SJSA1 (cell line): ENCODE data around the gene NAV3. TPM values are rescaled to one million over a fixed set of nuclear protein-coding genes. Genes with fewer than 3 reads are reported as not detected.

Experiments
- DNase-seq, 2 experiments: peaks; one replicate each; pipeline ENCODE4 v3.0.0-alpha.2; 2015 to 2020; ENCODE audit warnings: low spot score in 2 of 2, low read depth in 1 of 2
- H3K27ac ChIP-seq: fragments of 250-450 bp; sonication (Bioruptor Pico); 2 replicates; pipeline ENCODE4 v1.5.1; 2020; ENCODE audit warnings: mild to moderate bottlenecking, moderate library complexity
- H3K27me3 ChIP-seq: fragments of 250-450 bp; sonication (Bioruptor Pico); replicated peaks from 2 replicates; pipeline ENCODE4 v1.5.1; 2020; ENCODE audit warnings: mild to moderate bottlenecking, moderate library complexity
- H3K36me3 ChIP-seq: fragments of 250-450 bp; sonication (Bioruptor Pico); 2 replicates; pipeline ENCODE4 v1.5.1; 2020; ENCODE audit warnings: mild to moderate bottlenecking
- H3K4me1 ChIP-seq: fragments of 250-450 bp; sonication (Bioruptor Pico); replicated peaks from 2 replicates; pipeline ENCODE4 v1.6.1; 2021; ENCODE audit warnings: mild to moderate bottlenecking
- H3K4me3 ChIP-seq: fragments of 250-450 bp; sonication (Bioruptor Pico); 2 replicates; pipeline ENCODE4 v1.5.1; 2020; ENCODE audit warnings: mild to moderate bottlenecking
- H3K9me3 ChIP-seq: fragments of 250-450 bp; sonication (Bioruptor Pico); replicated peaks from 2 replicates; pipeline ENCODE4 v1.5.1; 2020; ENCODE audit warnings: mild to moderate bottlenecking
- total RNA-seq: library from RNA; depleted of rRNA; stranded (reverse); fragments of >200 nt; shearing (Covaris generic); gene quantifications from 2 replicates; pipeline ENCODE4 v1.2.3, GENCODE V29; 2014

NAV3 gene
- total RNA-seq, 1 experiment from 2014 or later, result 58.0 TPM

- Histone ChIP-seq H3K36me3 (no peaks in the 10 kb centered on the region), H3K4me1 (no peaks in the 10 kb centered on the region; the same call in 1 of the 2 replicates), H3K27ac (no peak overlapping the region), H3K27me3 (peaks cover 7% of the 10 kb centered on the region; the same call in 1 of the 2 replicates), H3K4me3 (no peak overlapping the region), H3K9me3 (no peaks in the 10 kb centered on the region)
- no peak for DNase-seq
These were observed 13.4 kb upstream of the NAV3 start for GRCh38 chr12:77817276-77817675.

GRCh38 chr12:77818351-77818750 is 12.3 kb upstream of the NAV3 start:
- H3K9me3 ChIP-seq, result no peaks in the 10 kb centered on the region

GRCh38 chr12:77821699-77822203 is 8.9 kb upstream of the NAV3 start:
- no peak overlapping the region for H3K4me3 ChIP-seq
- DNase-seq, result no peak
- no peaks in the 10 kb centered on the region for H3K9me3 ChIP-seq
- no peak overlapping the region for H3K27ac ChIP-seq
- no peaks in the 10 kb centered on the region for H3K4me1 ChIP-seq
- H3K36me3 ChIP-seq, result no peaks in the 10 kb centered on the region
- peaks cover 7% of the 10 kb centered on the region; the same call in 1 of the 2 replicates for H3K27me3 ChIP-seq

More at GRCh38 chr12:77818351-77818750, 12.3 kb upstream of the NAV3 start:
- Histone ChIP-seq H3K4me3 (no peak overlapping the region), H3K27ac (no peak overlapping the region), H3K36me3 (no peaks in the 10 kb centered on the region), H3K27me3 (peaks cover 7% of the 10 kb centered on the region; the same call in 1 of the 2 replicates), H3K4me1 (no peaks in the 10 kb centered on the region; the same call in 1 of the 2 replicates)
- DNase-seq, result no peak

GRCh38 chr12:77833329-77833728 is 2.6 kb downstream of the NAV3 start:
- H3K36me3 ChIP-seq, result no peaks in the 10 kb centered on the region
- no peak overlapping the region for H3K4me3 ChIP-seq
- peaks cover 7% of the 10 kb centered on the region for H3K4me1 ChIP-seq
- H3K27ac ChIP-seq, result no peak overlapping the region
- H3K27me3 ChIP-seq, result no peaks in the 10 kb centered on the region
- H3K9me3 ChIP-seq, result no peaks in the 10 kb centered on the region
- DNase-seq, result no peak

- Histone ChIP-seq H3K4me3 (no peak overlapping the region), H3K27ac (no peak overlapping the region), H3K27me3 (no peaks in the 10 kb centered on the region), H3K36me3 (no peaks in the 10 kb centered on the region), H3K4me1 (peaks cover 7% of the 10 kb centered on the region), H3K9me3 (no peaks in the 10 kb centered on the region)
- DNase-seq, result no peak
These were observed 3.9 kb downstream of the NAV3 start for GRCh38 chr12:77834618-77835017.

GRCh38 chr12:77835969-77836368 is 5.3 kb downstream of the NAV3 start:
- Histone ChIP-seq H3K9me3 (no peaks in the 10 kb centered on the region), H3K4me1 (peaks cover 4% of the 10 kb centered on the region), H3K36me3 (no peaks in the 10 kb centered on the region), H3K27me3 (no peaks in the 10 kb centered on the region), H3K4me3 (no peak overlapping the region), H3K27ac (no peak overlapping the region)
- no peak for DNase-seq

GRCh38 chr12:77837876-77838291 is 7.2 kb downstream of the NAV3 start:
- Histone ChIP-seq H3K36me3 (no peaks in the 10 kb centered on the region), H3K4me1 (peaks cover 4% of the 10 kb centered on the region), H3K9me3 (no peaks in the 10 kb centered on the region), H3K27ac (no peak overlapping the region), H3K4me3 (no peak overlapping the region), H3K27me3 (no peaks in the 10 kb centered on the region)
- no peak for DNase-seq

GRCh38 chr12:77841521-77841920 is 10.8 kb downstream of the NAV3 start:
- no peaks in the 10 kb centered on the region for H3K9me3 ChIP-seq
- DNase-seq, result no peak

GRCh38 chr12:77842430-77842829 is 11.7 kb downstream of the NAV3 start:
- H3K36me3 ChIP-seq, result no peaks in the 10 kb centered on the region
- H3K4me3 ChIP-seq, result no peak overlapping the region
- no peak overlapping the region for H3K27ac ChIP-seq
- H3K27me3 ChIP-seq, result no peaks in the 10 kb centered on the region
- H3K4me1 ChIP-seq, result peaks cover 20% of the 10 kb centered on the region
- DNase-seq, result no peak
- no peaks in the 10 kb centered on the region for H3K9me3 ChIP-seq

More at GRCh38 chr12:77841521-77841920, 10.8 kb downstream of the NAV3 start:
- Histone ChIP-seq H3K27me3 (no peaks in the 10 kb centered on the region), H3K4me1 (peaks cover 10% of the 10 kb centered on the region), H3K27ac (no peak overlapping the region), H3K36me3 (no peaks in the 10 kb centered on the region), H3K4me3 (no peak overlapping the region)

- H3K4me1 ChIP-seq, result peaks cover 37% of the 10 kb centered on the region
- peak in 1 of 2 experiments; percentile 32 for DNase-seq
- H3K36me3 ChIP-seq, result no peaks in the 10 kb centered on the region
- H3K27me3 ChIP-seq, result no peaks in the 10 kb centered on the region
- H3K27ac ChIP-seq, result no peak overlapping the region
- H3K4me3 ChIP-seq, result no peak overlapping the region
- H3K9me3 ChIP-seq, result no peaks in the 10 kb centered on the region
These were observed 15.1 kb downstream of the NAV3 start for GRCh38 chr12:77845831-77846230.

GRCh38 chr12:77847060-77847541 is 16.4 kb downstream of the NAV3 start:
- H3K4me1 ChIP-seq, result peaks cover 37% of the 10 kb centered on the region
- H3K36me3 ChIP-seq, result no peaks in the 10 kb centered on the region
- H3K27me3 ChIP-seq, result no peaks in the 10 kb centered on the region
- peak overlapping the region; percentile 48 for H3K27ac ChIP-seq
- no peaks in the 10 kb centered on the region for H3K9me3 ChIP-seq
- peak in 1 of 2 experiments; percentile 53 for DNase-seq
- H3K4me3 ChIP-seq, result no peak overlapping the region

GRCh38 chr12:77847680-77848431 is 17.2 kb downstream of the NAV3 start:
- peak in 1 of 2 experiments; percentile 86 for DNase-seq
- Histone ChIP-seq H3K4me3 (no peak overlapping the region), H3K27ac (peak overlapping the region; percentile 48), H3K9me3 (no peaks in the 10 kb centered on the region), H3K36me3 (no peaks in the 10 kb centered on the region), H3K27me3 (no peaks in the 10 kb centered on the region), H3K4me1 (peaks cover 37% of the 10 kb centered on the region)

GRCh38 chr12:77850129-77850528 is 19.4 kb downstream of the NAV3 start:
- Histone ChIP-seq H3K4me1 (peaks cover 37% of the 10 kb centered on the region), H3K27ac (no peak overlapping the region), H3K36me3 (no peaks in the 10 kb centered on the region), H3K4me3 (no peak overlapping the region), H3K27me3 (no peaks in the 10 kb centered on the region), H3K9me3 (no peaks in the 10 kb centered on the region)
- no peak for DNase-seq

GRCh38 chr12:77850698-77851097 is 20.0 kb downstream of the NAV3 start:
- Histone ChIP-seq H3K36me3 (no peaks in the 10 kb centered on the region), H3K27ac (no peak overlapping the region), H3K9me3 (no peaks in the 10 kb centered on the region), H3K4me3 (no peak overlapping the region), H3K27me3 (no peaks in the 10 kb centered on the region), H3K4me1 (peaks cover 34% of the 10 kb centered on the region)
- DNase-seq, result no peak
